ENCODE results near the gene AHNAK.

The AHNAK gene

GRCh38 chr11:62402226-62402959 is 144.2 kb downstream of the AHNAK start:
- no peak overlapping the region for H3K4me3 ChIP-seq (ENCODE audit: low read depth, low read length)
- no peak for DNase-seq (ENCODE audit: low read depth)
- TF ChIP-seq, protein P1, sequence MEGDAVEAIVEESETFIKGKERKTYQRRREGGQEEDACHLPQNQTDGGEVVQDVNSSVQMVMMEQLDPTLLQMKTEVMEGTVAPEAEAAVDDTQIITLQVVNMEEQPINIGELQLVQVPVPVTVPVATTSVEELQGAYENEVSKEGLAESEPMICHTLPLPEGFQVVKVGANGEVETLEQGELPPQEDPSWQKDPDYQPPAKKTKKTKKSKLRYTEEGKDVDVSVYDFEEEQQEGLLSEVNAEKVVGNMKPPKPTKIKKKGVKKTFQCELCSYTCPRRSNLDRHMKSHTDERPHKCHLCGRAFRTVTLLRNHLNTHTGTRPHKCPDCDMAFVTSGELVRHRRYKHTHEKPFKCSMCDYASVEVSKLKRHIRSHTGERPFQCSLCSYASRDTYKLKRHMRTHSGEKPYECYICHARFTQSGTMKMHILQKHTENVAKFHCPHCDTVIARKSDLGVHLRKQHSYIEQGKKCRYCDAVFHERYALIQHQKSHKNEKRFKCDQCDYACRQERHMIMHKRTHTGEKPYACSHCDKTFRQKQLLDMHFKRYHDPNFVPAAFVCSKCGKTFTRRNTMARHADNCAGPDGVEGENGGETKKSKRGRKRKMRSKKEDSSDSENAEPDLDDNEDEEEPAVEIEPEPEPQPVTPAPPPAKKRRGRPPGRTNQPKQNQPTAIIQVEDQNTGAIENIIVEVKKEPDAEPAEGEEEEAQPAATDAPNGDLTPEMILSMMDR (IDR thresholded peaks at IDR 0.05; ENCODE audit: control insufficient read depth, extremely low read depth, insufficient read depth), result no peak

DNA sequence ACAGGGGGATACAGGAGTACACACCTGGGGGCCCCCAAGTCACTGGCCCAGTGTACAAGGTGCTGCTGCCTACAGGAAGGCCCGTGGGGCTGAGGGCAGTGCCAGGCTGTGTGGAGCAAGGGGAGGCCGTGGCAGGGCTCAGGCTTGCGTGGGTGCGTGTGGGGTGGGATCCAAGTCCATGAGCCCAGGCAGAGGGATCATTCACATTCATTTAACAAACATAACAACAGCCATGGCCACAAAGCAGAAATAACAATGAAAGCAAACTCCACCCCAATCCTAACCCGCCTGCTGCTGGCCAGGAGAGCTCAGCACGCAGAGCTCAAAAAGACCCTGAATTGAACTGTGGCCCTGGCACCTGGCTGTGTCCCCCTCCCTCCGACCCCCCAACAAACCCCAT is 144.8 kb downstream of the AHNAK start:
- no peak for DNase-seq (ENCODE audit: low read depth)
- TF ChIP-seq, protein P1 (IDR thresholded peaks at IDR 0.05; ENCODE audit: control insufficient read depth, extremely low read depth, insufficient read depth), result no peak
- H3K4me3 ChIP-seq (ENCODE audit: low read depth, low read length), result no peak overlapping the region

DNA sequence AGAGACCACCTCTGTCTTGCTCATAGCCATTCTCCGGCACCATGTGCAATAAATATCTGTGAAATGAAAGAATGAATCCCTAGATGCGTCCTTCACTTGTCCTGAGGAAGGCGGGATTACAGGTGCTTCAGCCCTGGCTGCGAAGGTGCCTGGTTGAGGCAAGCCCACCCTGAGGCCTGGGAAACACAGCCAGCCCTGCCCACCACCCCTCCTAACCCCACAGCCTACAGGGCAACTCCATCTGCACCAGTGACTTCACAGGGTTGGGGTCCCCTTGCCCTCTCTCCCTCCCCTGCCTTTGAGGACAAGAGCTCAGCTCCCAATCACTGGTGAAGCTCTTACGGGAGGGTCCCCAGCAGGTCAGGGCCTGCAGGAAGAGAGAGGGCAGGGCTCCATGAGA is 145.2 kb downstream of the AHNAK start:
- TF ChIP-seq, protein P1 (IDR thresholded peaks at IDR 0.05; ENCODE audit: control insufficient read depth, extremely low read depth, insufficient read depth), result no peak
- no peak for DNase-seq (ENCODE audit: low read depth)
- H3K4me3 ChIP-seq (ENCODE audit: low read depth, low read length), result no peak overlapping the region

GRCh38 chr11:62400760-62401159 is 145.8 kb downstream of the AHNAK start:
- TF ChIP-seq, protein P1 (IDR thresholded peaks at IDR 0.05; ENCODE audit: control insufficient read depth, extremely low read depth, insufficient read depth), result no peak
- no peak overlapping the region for H3K4me3 ChIP-seq (ENCODE audit: low read depth, low read length)
- no peak for DNase-seq (ENCODE audit: low read depth)

GRCh38 chr11:62400281-62400680 is 146.3 kb downstream of the AHNAK start:
- TF ChIP-seq, protein P1 (IDR thresholded peaks at IDR 0.05; ENCODE audit: control insufficient read depth, extremely low read depth, insufficient read depth), result no peak
- no peak overlapping the region for H3K4me3 ChIP-seq (ENCODE audit: low read depth, low read length)
- DNase-seq (ENCODE audit: low read depth), result no peak

GRCh38 chr11:62399878-62400266 is 146.7 kb downstream of the AHNAK start:
- TF ChIP-seq, protein P1 (IDR thresholded peaks at IDR 0.05; ENCODE audit: control insufficient read depth, extremely low read depth, insufficient read depth), result no peak
- no peak for DNase-seq (ENCODE audit: low read depth)
- no peak overlapping the region for H3K4me3 ChIP-seq (ENCODE audit: low read depth, low read length)

Data from LNCaP clone FGC (cell line).